Skeletal muscle tissue (tissue), 4 donors: ENCODE data around the gene HMCN2. TPM values are rescaled to one million over a fixed set of nuclear protein-coding genes. Genes with fewer than 3 reads are reported as not detected.

Source experiments
- H3K27ac ChIP-seq: one replicate; pipeline ENCODE4 v1.7.0; 2013; ENCODE audit warnings: mild to moderate bottlenecking, low read depth, low read length, inconsistent platforms
- H3K27me3 ChIP-seq, 3 donors: one replicate each; pipeline ENCODE4 v1.7.0; 2013; ENCODE audit warnings: low read length in 3 of 3; ENCODE audit not compliant: control insufficient read depth in 3 of 3, insufficient read depth in 3 of 3
- H3K36me3 ChIP-seq, 3 donors: one replicate each; pipeline ENCODE4 v1.7.0; 2013; ENCODE audit warnings: low read length in 3 of 3; ENCODE audit not compliant: control insufficient read depth in 3 of 3, insufficient read depth in 3 of 3
- H3K4me1 ChIP-seq, 3 donors: one replicate each; pipeline ENCODE4 v1.7.0; 2013; ENCODE audit warnings: low read length in 3 of 3, mild to moderate bottlenecking in 3 of 3; ENCODE audit not compliant: control insufficient read depth in 3 of 3, insufficient read depth in 3 of 3
- H3K4me3 ChIP-seq, 3 donors: one replicate each; pipeline ENCODE4 v1.7.0; 2013; ENCODE audit warnings: low read length in 3 of 3
- H3K9ac ChIP-seq, 3 donors: one replicate each; pipeline ENCODE4 v1.7.0; 2013; ENCODE audit warnings: low read length in 3 of 3, mild to moderate bottlenecking in 3 of 3, moderate library complexity in 2 of 3, low read depth in 1 of 3
- H3K9me3 ChIP-seq, 3 donors: one replicate each; pipeline ENCODE4 v1.7.0; 2013; ENCODE audit warnings: low read length in 3 of 3; ENCODE audit not compliant: control insufficient read depth in 3 of 3
- total RNA-seq: library from RNA; depleted of rRNA; stranded (reverse); fragments of >200 nt; gene quantifications from one replicate; pipeline ENCODE4 v1.2.3, GENCODE V29; 2014
- donor health status: Osteomylitis.

The HMCN2 gene
- total RNA-seq, 1 donor from 2014 or later: 12.5 TPM

- no peak overlapping the region for H3K9ac ChIP-seq
- no peak overlapping the region for H3K4me3 ChIP-seq
- no peaks in the 10 kb centered on the region for H3K9me3 ChIP-seq
- no peaks in the 10 kb centered on the region for H3K4me1 ChIP-seq
- no peak overlapping the region for H3K27ac ChIP-seq
- peaks cover 0 to 3% (median 0%) of the 10 kb centered on the region in 3 donors for H3K27me3 ChIP-seq
- peaks cover 0 to 3% (median 0%) of the 10 kb centered on the region in 3 donors for H3K36me3 ChIP-seq
Measured at GRCh38 chr9:130366072-130366471, 100.5 kb downstream of the HMCN2 start.

DNA sequence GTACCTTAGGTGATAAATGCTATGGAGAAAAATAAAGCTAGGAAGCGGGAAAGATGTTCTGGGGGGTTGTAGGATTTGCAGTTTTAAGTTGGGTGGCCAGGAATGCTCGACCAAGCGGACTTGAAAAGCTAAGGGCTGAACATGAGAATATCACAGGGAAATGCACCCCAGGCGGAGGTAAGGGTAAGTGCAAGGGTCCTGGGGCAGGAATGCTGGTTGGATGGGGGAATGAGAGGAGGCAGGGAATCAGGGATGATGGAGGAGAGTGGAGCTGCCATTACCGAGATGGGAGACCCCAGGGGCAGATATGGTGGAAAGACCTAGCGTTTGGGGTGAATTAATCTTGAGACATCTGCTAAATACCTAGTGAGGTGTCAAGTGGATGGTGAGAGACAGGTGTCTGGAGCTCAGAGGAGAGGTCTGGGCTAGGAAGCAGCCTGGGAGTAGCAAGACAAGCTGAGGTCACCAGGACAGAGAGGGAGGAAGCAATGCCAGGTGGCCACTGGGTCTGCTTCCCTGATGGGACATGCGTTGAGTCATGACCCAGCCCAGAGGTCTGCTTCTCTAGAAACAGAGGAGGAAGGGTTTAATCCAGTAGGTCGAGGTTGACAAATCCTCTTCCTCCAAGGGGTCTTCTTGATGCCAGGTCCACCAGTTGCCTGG, 101.5 kb downstream of the HMCN2 start:
- H3K4me3 ChIP-seq: no peak overlapping the region
- peaks cover 0 to 3% (median 0%) of the 10 kb centered on the region in 3 donors for H3K36me3 ChIP-seq
- H3K4me1 ChIP-seq: no peaks in the 10 kb centered on the region
- H3K9ac ChIP-seq: no peak overlapping the region
- H3K27me3 ChIP-seq: peaks cover 0 to 3% (median 0%) of the 10 kb centered on the region in 3 donors
- no peaks in the 10 kb centered on the region for H3K9me3 ChIP-seq
- no peak overlapping the region for H3K27ac ChIP-seq

DNA sequence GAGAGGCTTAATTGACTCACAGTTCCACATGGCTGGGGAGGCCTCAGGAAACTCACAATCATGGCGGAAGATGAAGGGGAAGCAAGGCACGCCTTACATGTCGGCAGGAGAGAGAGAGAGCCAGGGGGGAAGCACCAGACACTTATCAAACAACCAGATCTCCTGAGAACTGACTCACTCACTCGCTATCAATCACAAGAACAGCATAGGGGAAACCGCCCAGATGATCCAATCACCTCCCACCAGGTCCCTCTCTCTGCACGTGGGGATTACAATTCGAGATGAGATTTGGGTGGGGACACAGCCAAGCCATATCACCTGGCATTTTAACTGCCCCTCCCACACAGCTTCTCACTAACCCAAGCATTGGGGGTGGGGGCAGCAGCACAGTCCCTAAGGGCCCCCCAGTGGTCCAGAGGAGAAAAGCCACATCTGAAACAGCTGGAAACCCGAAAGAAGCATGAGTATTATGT, 103.1 kb downstream of the HMCN2 start:
- peaks cover 0 to 5% (median 0%) of the 10 kb centered on the region in 3 donors for H3K36me3 ChIP-seq
- H3K27me3 ChIP-seq: peaks cover 0 to 3% (median 0%) of the 10 kb centered on the region in 3 donors
- H3K27ac ChIP-seq: no peak overlapping the region
- H3K4me1 ChIP-seq: no peaks in the 10 kb centered on the region
- H3K9ac ChIP-seq: no peak overlapping the region
- no peaks in the 10 kb centered on the region for H3K9me3 ChIP-seq
- no peak overlapping the region for H3K4me3 ChIP-seq

- H3K4me3 ChIP-seq: no peak overlapping the region
- no peaks in the 10 kb centered on the region for H3K9me3 ChIP-seq
- H3K9ac ChIP-seq: no peak overlapping the region
- peaks cover 0 to 3% (median 0%) of the 10 kb centered on the region in 3 donors for H3K27me3 ChIP-seq
- peaks cover 0 to 11% (median 0%) of the 10 kb centered on the region in 3 donors for H3K36me3 ChIP-seq
- no peak overlapping the region for H3K27ac ChIP-seq
- H3K4me1 ChIP-seq: no peaks in the 10 kb centered on the region
Measured at GRCh38 chr9:130370226-130370625, 104.7 kb downstream of the HMCN2 start.

DNA sequence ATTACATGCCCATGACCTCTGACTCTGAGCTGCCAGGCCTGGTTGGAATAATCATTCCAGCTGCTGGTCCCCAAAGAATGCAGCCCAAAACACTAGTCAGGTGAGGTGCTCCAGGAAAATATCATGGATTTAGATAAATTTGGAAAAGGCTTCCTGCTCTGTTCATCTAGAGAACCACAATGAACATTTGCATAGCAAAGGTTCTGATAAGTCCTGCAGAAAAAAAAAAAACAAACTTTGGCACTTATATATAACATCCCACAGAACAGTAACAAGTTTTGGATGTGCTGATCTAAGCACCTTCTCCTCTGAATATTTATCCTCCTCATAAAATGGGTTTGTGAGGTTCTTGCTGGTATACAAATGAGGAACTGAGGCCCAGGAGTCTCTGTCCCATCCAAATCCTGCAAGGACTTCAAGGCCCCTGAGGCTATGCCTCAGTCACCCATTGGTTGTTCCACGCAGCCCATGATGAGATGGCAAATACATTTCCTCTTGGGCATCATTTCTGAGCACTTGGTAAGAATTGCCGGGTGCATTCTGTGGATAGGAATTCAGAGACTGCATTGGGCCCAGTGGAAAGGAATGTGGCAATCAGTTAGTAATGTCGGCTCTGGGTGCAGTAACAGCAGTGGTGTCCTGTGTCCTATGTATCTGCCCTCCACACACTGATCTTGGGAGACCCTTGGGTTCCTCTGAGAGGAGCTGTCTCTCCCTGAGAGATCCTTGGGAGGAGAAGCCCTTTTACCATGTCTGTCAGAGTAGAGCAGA, 105.8 kb downstream of the HMCN2 start:
- Histone ChIP-seq H3K4me3 (no peak overlapping the region), H3K36me3 (peaks cover 0 to 11% (median 0%) of the 10 kb centered on the region in 3 donors), H3K4me1 (no peaks in the 10 kb centered on the region), H3K9ac (no peak overlapping the region), H3K27me3 (no peaks in the 10 kb centered on the region), H3K9me3 (no peaks in the 10 kb centered on the region), H3K27ac (no peak overlapping the region)

DNA sequence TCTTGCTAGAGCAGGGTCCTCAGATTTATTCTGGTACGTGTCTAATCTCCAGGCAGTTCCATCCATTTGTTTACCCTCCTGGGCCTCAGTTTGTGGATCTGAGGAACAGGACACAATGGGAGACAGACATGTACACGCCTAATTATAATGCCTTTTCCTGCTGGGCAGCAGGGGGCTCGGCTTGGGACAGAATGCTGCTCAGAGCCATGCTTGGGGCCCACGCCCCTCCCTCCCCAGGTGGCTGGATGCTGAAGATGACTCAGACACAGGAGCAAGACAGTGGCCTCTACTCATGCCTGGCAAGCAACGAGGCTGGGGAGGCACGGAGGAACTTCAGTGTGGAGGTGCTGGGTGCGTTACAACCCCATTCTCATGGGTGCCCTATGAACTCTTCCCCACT, 106.5 kb downstream of the HMCN2 start:
- Histone ChIP-seq H3K27me3 (no peaks in the 10 kb centered on the region), H3K36me3 (peaks cover 0 to 11% (median 0%) of the 10 kb centered on the region in 3 donors), H3K27ac (no peak overlapping the region)

GRCh38 chr9:130373679-130374325, 108.2 kb downstream of the HMCN2 start:
- Histone ChIP-seq H3K36me3 (peaks cover 0 to 11% (median 0%) of the 10 kb centered on the region in 3 donors), H3K4me1 (no peaks in the 10 kb centered on the region), H3K9me3 (no peaks in the 10 kb centered on the region), H3K4me3 (no peak overlapping the region), H3K9ac (no peak overlapping the region), H3K27ac (no peak overlapping the region), H3K27me3 (no peaks in the 10 kb centered on the region)

More for the DNA sequence above, 106.5 kb downstream of the HMCN2 start:
- Histone ChIP-seq H3K4me1 (no peaks in the 10 kb centered on the region), H3K9ac (no peak overlapping the region), H3K9me3 (no peaks in the 10 kb centered on the region), H3K4me3 (no peak overlapping the region)

- H3K4me3 ChIP-seq: no peak overlapping the region
- no peaks in the 10 kb centered on the region for H3K27me3 ChIP-seq
- H3K27ac ChIP-seq: no peak overlapping the region
- peaks cover 0 to 5% (median 0%) of the 10 kb centered on the region in 3 donors for H3K36me3 ChIP-seq
- no peaks in the 10 kb centered on the region for H3K4me1 ChIP-seq
- no peaks in the 10 kb centered on the region for H3K9me3 ChIP-seq
- no peak overlapping the region for H3K9ac ChIP-seq
Measured at GRCh38 chr9:130377612-130378011, 112.1 kb downstream of the HMCN2 start.

GRCh38 chr9:130378875-130379648, 113.5 kb downstream of the HMCN2 start:
- Histone ChIP-seq H3K4me3 (no peak overlapping the region), H3K27ac (no peak overlapping the region), H3K9me3 (no peaks in the 10 kb centered on the region), H3K27me3 (peaks cover 0 to 2% (median 0%) of the 10 kb centered on the region in 3 donors), H3K9ac (no peak overlapping the region), H3K4me1 (no peaks in the 10 kb centered on the region), H3K36me3 (peaks cover 0 to 5% (median 0%) of the 10 kb centered on the region in 3 donors)
